NB4 (cell line): Measurements from ENCODE around the gene SMCO4.

ENCODE experiments used
- DNase-seq: peaks from one replicate; pipeline ENCODE4 v3.0.0; 2010; ENCODE audit warnings: low read depth
- H3K4me3 ChIP-seq: one replicate; pipeline ENCODE4 v1.5.1; 2011; ENCODE audit warnings: mild to moderate bottlenecking, low read depth, low read length, moderate library complexity
- MYC ChIP-seq: IDR thresholded peaks from 2 replicates; pipeline ENCODE4 v1.6.1; 2011; ENCODE audit warnings: low read depth, low read length
- POLR2A ChIP-seq: IDR thresholded peaks from 2 replicates; pipeline ENCODE4 v1.6.1; 2011; ENCODE audit warnings: mild to moderate bottlenecking; ENCODE audit not compliant: insufficient read length; ENCODE audit errors: extremely low read depth
- TF ChIP-seq, protein P1 (sequence below): IDR thresholded peaks from 2 replicates; pipeline ENCODE4 v1.6.1; 2011; ENCODE audit warnings: low read depth, low read length
- TF ChIP-seq, protein P2 (sequence below): IDR thresholded peaks from one replicate; pipeline ENCODE4 v1.5.1; 2012; ENCODE audit warnings: low read depth, low read length

The SMCO4 gene

DNA sequence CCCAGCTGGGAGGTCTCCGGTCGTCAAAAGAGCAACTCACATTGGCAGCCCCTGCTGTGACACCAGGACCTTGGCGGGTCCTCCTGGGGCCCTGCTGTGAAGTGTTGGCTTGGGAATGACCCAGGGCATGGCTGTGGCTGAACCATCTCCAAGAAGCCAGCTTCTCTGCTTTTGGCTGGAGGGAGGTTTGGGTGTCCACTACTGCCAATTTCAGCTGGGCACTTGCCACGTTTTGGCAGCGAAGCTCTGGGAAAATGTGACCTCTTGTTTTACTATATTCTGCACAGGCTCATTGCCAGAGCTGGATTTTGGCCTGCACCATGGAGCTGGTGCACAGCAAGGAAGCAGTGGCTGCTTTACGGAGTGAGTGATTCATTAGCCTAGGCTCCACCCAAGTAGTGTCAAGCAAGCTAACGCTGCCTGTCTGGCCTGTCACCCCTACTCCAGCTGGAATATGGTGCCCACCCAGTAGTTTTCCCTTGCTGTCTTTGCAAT is 24.3 kb upstream of the SMCO4 start:
- TF ChIP-seq POLR2A (no peak), MYC (no peak)
- TF ChIP-seq, protein P1, sequence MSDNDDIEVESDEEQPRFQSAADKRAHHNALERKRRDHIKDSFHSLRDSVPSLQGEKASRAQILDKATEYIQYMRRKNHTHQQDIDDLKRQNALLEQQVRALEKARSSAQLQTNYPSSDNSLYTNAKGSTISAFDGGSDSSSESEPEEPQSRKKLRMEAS = no peak
- TF ChIP-seq, protein P2, sequence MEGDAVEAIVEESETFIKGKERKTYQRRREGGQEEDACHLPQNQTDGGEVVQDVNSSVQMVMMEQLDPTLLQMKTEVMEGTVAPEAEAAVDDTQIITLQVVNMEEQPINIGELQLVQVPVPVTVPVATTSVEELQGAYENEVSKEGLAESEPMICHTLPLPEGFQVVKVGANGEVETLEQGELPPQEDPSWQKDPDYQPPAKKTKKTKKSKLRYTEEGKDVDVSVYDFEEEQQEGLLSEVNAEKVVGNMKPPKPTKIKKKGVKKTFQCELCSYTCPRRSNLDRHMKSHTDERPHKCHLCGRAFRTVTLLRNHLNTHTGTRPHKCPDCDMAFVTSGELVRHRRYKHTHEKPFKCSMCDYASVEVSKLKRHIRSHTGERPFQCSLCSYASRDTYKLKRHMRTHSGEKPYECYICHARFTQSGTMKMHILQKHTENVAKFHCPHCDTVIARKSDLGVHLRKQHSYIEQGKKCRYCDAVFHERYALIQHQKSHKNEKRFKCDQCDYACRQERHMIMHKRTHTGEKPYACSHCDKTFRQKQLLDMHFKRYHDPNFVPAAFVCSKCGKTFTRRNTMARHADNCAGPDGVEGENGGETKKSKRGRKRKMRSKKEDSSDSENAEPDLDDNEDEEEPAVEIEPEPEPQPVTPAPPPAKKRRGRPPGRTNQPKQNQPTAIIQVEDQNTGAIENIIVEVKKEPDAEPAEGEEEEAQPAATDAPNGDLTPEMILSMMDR = no peak
- H3K4me3 ChIP-seq = no peak overlapping the region
- DNase-seq = no peak

DNA sequence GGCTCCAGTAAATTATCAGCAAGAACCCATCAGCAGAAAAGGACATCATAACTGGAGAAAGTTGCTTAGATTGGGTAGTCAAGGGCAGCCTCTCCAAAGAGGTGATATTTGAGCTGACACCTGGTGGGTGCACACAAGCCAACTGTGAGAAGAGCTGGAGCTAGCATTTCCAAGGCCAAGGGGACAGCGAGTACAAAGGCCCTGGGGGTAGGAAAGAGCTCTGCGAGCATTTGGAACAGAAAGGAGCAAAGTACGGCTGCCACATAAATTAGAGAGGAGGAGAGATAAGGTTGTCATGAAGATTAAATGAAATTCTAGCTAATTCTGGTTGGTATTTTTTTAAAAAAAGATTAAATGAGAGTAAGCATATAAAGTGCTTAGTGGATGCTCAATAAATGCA is 21.7 kb upstream of the SMCO4 start:
- TF ChIP-seq MYC = no peak
- TF ChIP-seq, protein P1 = no peak
- no peak for TF ChIP-seq POLR2A
- TF ChIP-seq, protein P2 = no peak
- H3K4me3 ChIP-seq = no peak overlapping the region
- no peak for DNase-seq

DNA sequence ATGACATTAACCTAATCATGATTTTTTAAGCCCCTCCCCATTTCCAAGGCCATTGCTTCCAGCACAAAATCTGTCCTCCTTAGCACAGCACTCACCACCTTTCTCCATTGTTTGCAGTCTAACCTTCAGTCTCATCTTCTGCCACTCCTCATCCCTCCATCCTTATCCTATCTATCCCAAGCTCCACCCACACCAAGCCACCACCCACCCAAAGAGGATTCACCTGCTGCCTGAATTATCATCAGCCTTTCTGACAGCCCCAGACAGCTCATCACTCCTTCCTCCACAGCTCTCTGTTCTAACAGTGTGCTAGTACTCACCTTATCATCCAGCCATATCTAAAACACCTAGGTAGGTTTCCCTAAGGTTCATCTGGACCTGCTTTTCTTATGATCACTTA is 20.7 kb upstream of the SMCO4 start:
- TF ChIP-seq POLR2A (no peak), MYC (no peak)
- TF ChIP-seq, protein P1 = no peak
- TF ChIP-seq, protein P2 = no peak
- H3K4me3 ChIP-seq = no peak overlapping the region
- no peak for DNase-seq

DNA sequence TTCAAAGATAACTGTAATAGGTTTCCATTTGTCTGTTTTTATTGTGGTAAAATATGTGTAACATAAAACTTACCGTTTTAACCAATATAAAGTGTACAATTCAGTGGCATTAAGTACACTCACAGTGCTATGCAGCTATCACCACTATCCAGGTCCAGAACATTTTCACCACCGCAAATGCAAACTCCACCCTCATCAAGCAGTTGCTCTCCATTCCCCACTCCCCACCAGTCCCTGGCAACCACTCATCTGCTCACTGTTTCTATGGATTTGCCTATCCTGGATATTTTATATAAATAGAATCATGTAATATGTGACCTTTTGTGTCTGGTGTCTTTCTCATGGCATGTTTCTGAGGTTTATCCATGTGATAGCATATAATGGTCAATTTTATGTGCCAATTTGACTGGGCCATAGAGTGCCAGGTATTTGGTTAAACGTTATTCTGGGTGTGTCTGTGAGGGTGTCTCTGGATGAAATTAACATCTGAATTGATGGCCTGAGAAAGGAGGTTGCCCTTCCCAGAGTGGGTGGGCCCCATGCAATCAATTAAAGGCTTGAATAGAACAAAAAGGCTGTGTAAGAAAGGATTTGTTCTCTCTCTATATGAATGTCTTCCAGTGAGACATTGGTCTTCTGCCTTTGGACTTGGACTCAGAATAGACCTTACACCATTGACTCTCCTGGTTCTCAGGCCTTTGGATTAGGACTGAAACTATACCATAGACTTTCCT is 17.2 kb upstream of the SMCO4 start:
- TF ChIP-seq POLR2A (no peak), MYC (no peak)
- DNase-seq = no peak
- H3K4me3 ChIP-seq = no peak overlapping the region

DNA sequence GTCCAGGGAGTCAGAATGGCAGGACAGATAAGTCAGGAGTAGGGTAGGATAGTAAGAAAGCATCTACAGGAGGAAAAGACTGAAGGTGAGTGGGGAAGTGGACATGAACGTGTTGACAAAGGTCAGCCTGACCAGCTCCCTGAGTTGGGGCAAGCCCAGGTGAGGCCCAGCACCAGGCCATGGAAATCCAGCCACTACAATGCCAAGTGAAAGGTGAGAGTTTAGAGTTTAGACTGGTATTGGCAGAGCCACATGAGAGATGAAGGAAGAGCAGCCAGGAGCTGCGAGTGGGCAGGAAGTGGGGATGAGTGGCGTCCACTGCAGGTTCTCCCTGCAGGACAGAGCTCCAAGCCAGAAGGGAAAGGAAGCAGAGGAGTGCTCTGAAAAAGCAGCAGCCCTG is 16.5 kb upstream of the SMCO4 start:
- TF ChIP-seq, protein P1 = no peak
- TF ChIP-seq, protein P2 = no peak
- H3K4me3 ChIP-seq = no peak overlapping the region
- DNase-seq = no peak

DNA sequence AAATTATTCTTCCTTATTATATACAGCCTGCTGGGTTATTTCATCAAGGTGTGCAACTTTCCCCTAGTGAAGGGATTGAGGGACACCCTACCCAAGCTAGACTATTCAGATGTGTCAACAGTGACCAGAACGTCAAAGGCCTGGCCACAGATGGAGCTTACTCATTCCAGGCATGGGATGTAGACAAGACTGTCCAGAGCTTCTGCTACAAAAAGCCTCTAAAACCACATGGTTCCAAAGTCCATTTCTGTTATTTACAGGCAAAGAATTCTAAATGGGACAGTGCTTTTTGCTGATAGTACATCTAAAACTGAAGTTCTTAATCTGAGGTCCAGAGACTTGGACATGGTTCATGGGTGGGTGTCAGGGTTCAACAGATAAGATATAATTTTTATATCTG is 9.7 kb upstream of the SMCO4 start:
- no peak overlapping the region for H3K4me3 ChIP-seq
- no peak for DNase-seq
- TF ChIP-seq, protein P1 = no peak
- TF ChIP-seq MYC (no peak), POLR2A (no peak)
- TF ChIP-seq, protein P2 = no peak
